Measurements from ENCODE around the gene NDUFV3. TPM values are rescaled to one million over a fixed set of nuclear protein-coding genes. Genes with fewer than 3 reads are reported as not detected.

NDUFV3 gene
- total RNA-seq, 2 experiments from 2014 or later = 29.0 to 29.8 TPM

DNA sequence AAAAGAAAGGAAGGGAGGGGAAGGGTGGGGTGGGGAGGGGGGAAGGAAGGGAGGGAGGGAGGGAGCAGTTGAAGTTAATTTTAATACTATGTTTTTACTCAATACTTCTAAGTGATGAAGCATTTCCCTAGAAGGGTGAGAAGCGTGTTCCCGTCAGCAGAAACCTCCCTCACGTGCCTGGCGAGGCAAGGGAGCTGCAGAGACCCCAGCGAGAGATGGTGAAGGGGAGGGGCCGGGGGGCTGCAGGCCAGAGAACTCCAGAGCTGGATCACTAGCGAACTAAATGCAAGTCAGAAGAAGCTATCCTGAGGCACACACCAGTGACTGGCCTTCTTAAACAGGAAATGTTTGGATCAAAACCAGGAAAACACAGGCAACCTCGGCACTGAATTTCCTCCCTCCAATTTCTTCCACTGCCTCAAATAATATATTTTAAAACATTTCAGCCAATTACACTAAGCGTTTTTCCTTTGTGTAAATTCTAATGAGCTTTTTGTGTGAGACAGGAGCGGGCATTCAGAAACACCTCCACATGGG, 31.7 kb upstream of the NDUFV3 start:
- intact Hi-C loops (cut with micrococcal nuclease) = no loop called here
- H3K27ac Mint-ChIP-seq = no peak overlapping the region
- H3K4me3 Mint-ChIP-seq = no peak overlapping the region
- H3K9me3 Mint-ChIP-seq = no peaks in the 10 kb centered on the region
- ATAC-seq (no peak), DNase-seq (no peak)
- peaks cover 45% of the 10 kb centered on the region for H3K36me3 Mint-ChIP-seq (ENCODE audit: low read depth)
- ChIA-PET POLR2A (interaction anchor here (0.9 kb wide), 1 partner anchor 257 kb away, joined by 3 read pairs; no protein-coding TSS in a partner anchor), CTCF (no interaction called here)
- peaks cover 8% of the 10 kb centered on the region for H3K4me1 Mint-ChIP-seq (ENCODE audit: low read depth)
- H3K27me3 Mint-ChIP-seq = no peaks in the 10 kb centered on the region
- TF ChIP-seq, protein P1, sequence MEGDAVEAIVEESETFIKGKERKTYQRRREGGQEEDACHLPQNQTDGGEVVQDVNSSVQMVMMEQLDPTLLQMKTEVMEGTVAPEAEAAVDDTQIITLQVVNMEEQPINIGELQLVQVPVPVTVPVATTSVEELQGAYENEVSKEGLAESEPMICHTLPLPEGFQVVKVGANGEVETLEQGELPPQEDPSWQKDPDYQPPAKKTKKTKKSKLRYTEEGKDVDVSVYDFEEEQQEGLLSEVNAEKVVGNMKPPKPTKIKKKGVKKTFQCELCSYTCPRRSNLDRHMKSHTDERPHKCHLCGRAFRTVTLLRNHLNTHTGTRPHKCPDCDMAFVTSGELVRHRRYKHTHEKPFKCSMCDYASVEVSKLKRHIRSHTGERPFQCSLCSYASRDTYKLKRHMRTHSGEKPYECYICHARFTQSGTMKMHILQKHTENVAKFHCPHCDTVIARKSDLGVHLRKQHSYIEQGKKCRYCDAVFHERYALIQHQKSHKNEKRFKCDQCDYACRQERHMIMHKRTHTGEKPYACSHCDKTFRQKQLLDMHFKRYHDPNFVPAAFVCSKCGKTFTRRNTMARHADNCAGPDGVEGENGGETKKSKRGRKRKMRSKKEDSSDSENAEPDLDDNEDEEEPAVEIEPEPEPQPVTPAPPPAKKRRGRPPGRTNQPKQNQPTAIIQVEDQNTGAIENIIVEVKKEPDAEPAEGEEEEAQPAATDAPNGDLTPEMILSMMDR (IDR thresholded peaks at IDR 0.05) = no peak

- Mint-ChIP-seq H3K9me3 (no peaks in the 10 kb centered on the region), H3K36me3 (ENCODE audit: low read depth) (peaks cover 46% of the 10 kb centered on the region), H3K27me3 (no peaks in the 10 kb centered on the region), H3K4me1 (ENCODE audit: low read depth) (peaks cover 14% of the 10 kb centered on the region), H3K4me3 (no peak overlapping the region), H3K27ac (no peak overlapping the region)
- ChIA-PET CTCF (no interaction called here), POLR2A (interaction anchor here (0.9 kb wide), 1 partner anchor 257 kb away, joined by 3 read pairs; no protein-coding TSS in a partner anchor)
- TF ChIP-seq, protein P1 (IDR thresholded peaks at IDR 0.05) = no peak
- DNase-seq (no peak), ATAC-seq (no peak)
- intact Hi-C loops (cut with micrococcal nuclease) = no loop called here
These were observed 31.2 kb upstream of the NDUFV3 start for GRCh38 chr21:42861848-42862400.

DNA sequence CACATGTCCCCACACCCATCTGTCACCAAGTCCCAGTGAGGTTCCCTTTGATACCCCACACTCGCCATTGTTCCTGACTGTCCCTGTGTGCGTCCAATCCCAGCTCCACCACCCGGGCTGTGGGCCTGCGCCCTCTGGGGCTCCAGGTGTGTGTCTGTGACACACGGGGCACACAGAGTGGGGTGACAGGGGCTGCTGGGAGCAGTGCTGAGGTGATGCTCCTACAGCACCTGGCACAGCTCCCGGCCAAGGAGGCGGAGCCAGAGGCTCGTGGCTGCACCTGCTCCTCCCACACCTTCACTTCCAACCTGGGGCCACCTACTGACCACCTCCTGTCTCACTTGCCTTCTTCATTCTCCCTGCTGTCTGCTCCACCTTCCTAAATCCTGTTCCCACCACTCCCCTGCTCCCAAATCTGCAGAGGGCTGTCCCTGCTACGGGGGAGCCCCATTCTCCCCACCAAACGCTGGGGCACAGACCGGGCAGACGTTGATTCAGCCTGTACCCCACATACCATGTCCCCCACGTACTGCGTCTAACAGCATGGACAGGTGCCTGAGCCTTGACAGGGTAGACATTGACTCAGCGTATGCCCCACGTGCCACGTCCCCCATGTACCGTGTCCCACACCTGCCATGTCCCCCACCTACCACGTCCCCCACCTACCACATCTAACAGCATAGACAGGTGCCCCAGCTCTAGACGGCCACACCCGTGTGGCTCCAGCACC, 30.2 kb upstream of the NDUFV3 start:
- H3K27ac Mint-ChIP-seq = no peak overlapping the region
- ATAC-seq = no peak
- DNase-seq = no peak
- H3K4me3 Mint-ChIP-seq = no peak overlapping the region
- TF ChIP-seq, protein P1 (IDR thresholded peaks at IDR 0.05) = no peak
- no peaks in the 10 kb centered on the region for H3K27me3 Mint-ChIP-seq
- ChIA-PET CTCF (no interaction called here), POLR2A (interaction anchor here (1.1 to 1.2 kb wide), 3 partner anchors 8 to 19 kb away, joined by 3 to 5 read pairs (median 3); no protein-coding TSS in a partner anchor)
- peaks cover 47% of the 10 kb centered on the region for H3K36me3 Mint-ChIP-seq (ENCODE audit: low read depth)
- H3K9me3 Mint-ChIP-seq = no peaks in the 10 kb centered on the region
- H3K4me1 Mint-ChIP-seq (ENCODE audit: low read depth) = peaks cover 19% of the 10 kb centered on the region
- intact Hi-C loops (cut with micrococcal nuclease) = no loop called here

GRCh38 chr21:42863504-42863870, 29.6 kb upstream of the NDUFV3 start:
- ChIA-PET POLR2A (interaction anchor here (1.1 to 1.2 kb wide), 3 partner anchors 9 to 20 kb away, joined by 3 to 5 read pairs (median 3); no protein-coding TSS in a partner anchor), CTCF (no interaction called here)
- Mint-ChIP-seq H3K4me1 (ENCODE audit: low read depth) (peaks cover 22% of the 10 kb centered on the region), H3K27ac (no peak overlapping the region), H3K9me3 (no peaks in the 10 kb centered on the region), H3K4me3 (no peak overlapping the region), H3K36me3 (ENCODE audit: low read depth) (peaks cover 50% of the 10 kb centered on the region), H3K27me3 (no peaks in the 10 kb centered on the region)
- no peak for DNase-seq
- TF ChIP-seq, protein P1 (IDR thresholded peaks at IDR 0.05) = no peak
- intact Hi-C loops (cut with micrococcal nuclease) = no loop called here
- no peak for ATAC-seq

DNA sequence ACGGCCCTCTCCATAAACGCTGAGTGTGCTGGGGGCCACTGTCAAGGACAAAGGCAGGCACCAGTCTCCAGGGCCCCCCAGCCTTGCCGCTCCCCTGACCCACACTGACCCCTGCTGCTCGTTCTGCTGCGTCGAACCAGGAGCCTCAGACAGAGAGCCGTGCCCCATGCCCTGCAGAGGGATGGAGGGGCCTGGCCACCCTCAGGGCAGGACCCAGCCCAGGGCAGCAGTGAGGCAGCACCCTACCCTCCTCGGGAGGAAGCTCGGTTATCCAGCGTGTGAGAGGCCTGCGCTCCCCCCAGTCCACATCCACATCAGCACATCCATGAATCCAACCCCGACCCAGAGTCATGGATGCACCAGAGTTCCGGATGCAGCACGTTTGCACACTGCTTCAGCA, 28.8 kb upstream of the NDUFV3 start:
- Mint-ChIP-seq H3K27ac (no peak overlapping the region), H3K9me3 (no peaks in the 10 kb centered on the region), H3K27me3 (no peaks in the 10 kb centered on the region), H3K4me3 (no peak overlapping the region), H3K36me3 (ENCODE audit: low read depth) (peaks cover 47% of the 10 kb centered on the region), H3K4me1 (ENCODE audit: low read depth) (peaks cover 22% of the 10 kb centered on the region)
- TF ChIP-seq, protein P1 (IDR thresholded peaks at IDR 0.05) = no peak
- ChIA-PET CTCF (no interaction called here), POLR2A (no interaction called here)
- DNase-seq = no peak
- intact Hi-C loops (cut with micrococcal nuclease) = no loop called here
- no peak for ATAC-seq

Data from activated CD8-positive, alpha-beta T cell treated with anti-CD3 and anti-CD28 coated beads for 36 hours (primary cell).